ENCODE results near the gene ATP5F1B. TPM values are rescaled to one million over a fixed set of nuclear protein-coding genes. Genes with fewer than 3 reads are reported as not detected.

ATP5F1B gene
- total and polyA plus RNA-seq, 3 donors from 2014 or later = 342 to 666 (median 387) TPM

GRCh38 chr12:56590237-56590830 is 55.5 kb downstream of the ATP5F1B start:
- no peaks in the 10 kb centered on the region for H3K9me3 ChIP-seq
- no peak for TF ChIP-seq POLR2A (IDR thresholded peaks at IDR 0.05)
- TF ChIP-seq, protein P1, sequence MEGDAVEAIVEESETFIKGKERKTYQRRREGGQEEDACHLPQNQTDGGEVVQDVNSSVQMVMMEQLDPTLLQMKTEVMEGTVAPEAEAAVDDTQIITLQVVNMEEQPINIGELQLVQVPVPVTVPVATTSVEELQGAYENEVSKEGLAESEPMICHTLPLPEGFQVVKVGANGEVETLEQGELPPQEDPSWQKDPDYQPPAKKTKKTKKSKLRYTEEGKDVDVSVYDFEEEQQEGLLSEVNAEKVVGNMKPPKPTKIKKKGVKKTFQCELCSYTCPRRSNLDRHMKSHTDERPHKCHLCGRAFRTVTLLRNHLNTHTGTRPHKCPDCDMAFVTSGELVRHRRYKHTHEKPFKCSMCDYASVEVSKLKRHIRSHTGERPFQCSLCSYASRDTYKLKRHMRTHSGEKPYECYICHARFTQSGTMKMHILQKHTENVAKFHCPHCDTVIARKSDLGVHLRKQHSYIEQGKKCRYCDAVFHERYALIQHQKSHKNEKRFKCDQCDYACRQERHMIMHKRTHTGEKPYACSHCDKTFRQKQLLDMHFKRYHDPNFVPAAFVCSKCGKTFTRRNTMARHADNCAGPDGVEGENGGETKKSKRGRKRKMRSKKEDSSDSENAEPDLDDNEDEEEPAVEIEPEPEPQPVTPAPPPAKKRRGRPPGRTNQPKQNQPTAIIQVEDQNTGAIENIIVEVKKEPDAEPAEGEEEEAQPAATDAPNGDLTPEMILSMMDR (IDR thresholded peaks at IDR 0.05) = peak in 1 of 3 experiments; percentile 16
- no peaks in the 10 kb centered on the region for H3K36me3 ChIP-seq (ENCODE audit: low read depth, missing control alignments)
- 53 to 60% methylated on average over 3 of the region's 3 CpGs for WGBS, 2 donors
- intact Hi-C loops (cut with DNase I; ENCODE audit: low total_unique reads) = no loop called here
- no peak overlapping the region for H3K4me3 ChIP-seq
- H3K27ac ChIP-seq = peak overlapping the region in 1 of 2 donors; percentile 59
- peaks cover 11% of the 10 kb centered on the region for H3K4me1 ChIP-seq
- H3K27me3 ChIP-seq = no peaks in the 10 kb centered on the region
- peak; percentile 43 for DNase-seq

GRCh38 chr12:56589783-56590182 is 56.0 kb downstream of the ATP5F1B start:
- 65 to 71% methylated on average over 1 of the region's 1 CpG for WGBS, 2 donors
- intact Hi-C loops (cut with DNase I; ENCODE audit: low total_unique reads) = no loop called here
- Histone ChIP-seq H3K36me3 (ENCODE audit: low read depth, missing control alignments) (no peaks in the 10 kb centered on the region), H3K4me3 (no peak overlapping the region), H3K27me3 (no peaks in the 10 kb centered on the region), H3K4me1 (peaks cover 11% of the 10 kb centered on the region), H3K9me3 (no peaks in the 10 kb centered on the region), H3K27ac (peak overlapping the region in 1 of 2 donors; percentile 59)
- no peak for TF ChIP-seq POLR2A (IDR thresholded peaks at IDR 0.05)
- TF ChIP-seq, protein P1 (IDR thresholded peaks at IDR 0.05) = no peak
- DNase-seq = no peak

Small RNAs within 50 kb of the gene (small RNA-seq; reads per million reads assigned to genes)
- 0 reads per million in 2 donors for gene RN7SL809P
- 0 reads per million in 2 donors for gene RNU6-343P
- 30,869 to 42,502 reads per million in 2 donors for gene SNORD59A

Other genes with a start within 250 kb of the ATP5F1B start
- gene TIMELESS, start 196.6 kb downstream of the ATP5F1B start, total RNA-seq = 10 to 100 TPM; 16.2 to 16.3 TPM
- gene TIMELESS, start 196.6 kb downstream of the ATP5F1B start, polyA plus RNA-seq (ENCODE audit: insufficient read depth, low read depth, low replicate concordance) = 13.5 TPM
- 1 to 10 TPM in 1 of 2 donors, under 1 TPM in 1; 0.63 to 1.2 TPM for gene MIP, start 191.3 kb downstream of the ATP5F1B start, total RNA-seq
- gene MIP, start 191.3 kb downstream of the ATP5F1B start, polyA plus RNA-seq (ENCODE audit: insufficient read depth, low read depth, low replicate concordance) = 1.1 TPM
- 1 to 10 TPM; 6.8 to 6.9 TPM for gene SPRYD4, start 177.4 kb downstream of the ATP5F1B start, total RNA-seq
- 2.6 TPM for gene SPRYD4, start 177.4 kb downstream of the ATP5F1B start, polyA plus RNA-seq (ENCODE audit: insufficient read depth, low read depth, low replicate concordance)
- gene GLS2, start 157.8 kb downstream of the ATP5F1B start, total RNA-seq = 1 to 10 TPM; 3.8 to 4.7 TPM
- gene GLS2, start 157.8 kb downstream of the ATP5F1B start, polyA plus RNA-seq (ENCODE audit: insufficient read depth, low read depth, low replicate concordance) = 2.2 TPM
- 10 to 100 TPM; 12.8 TPM for gene RBMS2, start 124.2 kb downstream of the ATP5F1B start, total RNA-seq
- gene RBMS2, start 124.2 kb downstream of the ATP5F1B start, polyA plus RNA-seq (ENCODE audit: insufficient read depth, low read depth, low replicate concordance) = 15.8 TPM
- gene BAZ2A, start 15.7 kb downstream of the ATP5F1B start, total RNA-seq = 100 to 1,000 TPM; 250 to 316 TPM
- gene BAZ2A, start 15.7 kb downstream of the ATP5F1B start, polyA plus RNA-seq (ENCODE audit: insufficient read depth, low read depth, low replicate concordance) = 134 TPM
- 100 to 1,000 TPM; 102 to 110 TPM for gene PTGES3, start 42.3 kb upstream of the ATP5F1B start, total RNA-seq
- gene PTGES3, start 42.3 kb upstream of the ATP5F1B start, polyA plus RNA-seq (ENCODE audit: insufficient read depth, low read depth, low replicate concordance) = 267 TPM
- 100 to 1,000 TPM; 431 to 696 TPM for gene NACA, start 79.3 kb upstream of the ATP5F1B start, total RNA-seq
- gene NACA, start 79.3 kb upstream of the ATP5F1B start, polyA plus RNA-seq (ENCODE audit: insufficient read depth, low read depth, low replicate concordance) = 866 TPM
- gene PRIM1, start 106.3 kb upstream of the ATP5F1B start, total RNA-seq = 10 to 100 TPM; 20.5 to 29.9 TPM
- gene PRIM1, start 106.3 kb upstream of the ATP5F1B start, polyA plus RNA-seq (ENCODE audit: insufficient read depth, low read depth, low replicate concordance) = 21.8 TPM
- 10 to 100 TPM in 1 of 2 donors, 1 to 10 TPM in 1; 9.8 to 12.0 TPM for gene HSD17B6, start 117.3 kb upstream of the ATP5F1B start, total RNA-seq
- 36.1 TPM for gene HSD17B6, start 117.3 kb upstream of the ATP5F1B start, polyA plus RNA-seq (ENCODE audit: insufficient read depth, low read depth, low replicate concordance)

Measured in testis (tissue), 3 donors.